Upper lobe of right lung (tissue), 1 donor: Measurements from ENCODE around the gene PLCH2. TPM values are rescaled to one million over a fixed set of nuclear protein-coding genes. Genes with fewer than 3 reads are reported as not detected.

Experiments used
- ATAC-seq: fragments of 200-7000 bp; cut with Tn5 transposase; one replicate; pipeline ENCODE4 v1.9.1; 2020; ENCODE audit warnings: mild to moderate bottlenecking, moderate library complexity
- DNase-seq: peaks from one replicate; pipeline ENCODE4 v3.0.0-alpha.2; 2020
- H3K27ac ChIP-seq: fragments of 200-600 bp; one replicate; pipeline ENCODE4 v1.8.0; 2022
- H3K27me3 ChIP-seq: fragments of 200-600 bp; one replicate; pipeline ENCODE4 v1.8.0; 2022; ENCODE audit warnings: mild to moderate bottlenecking
- H3K36me3 ChIP-seq: fragments of 200-600 bp; one replicate; pipeline ENCODE4 v1.8.0; 2022
- H3K4me1 ChIP-seq: fragments of 200-600 bp; one replicate; pipeline ENCODE4 v1.8.0; 2022
- H3K4me3 ChIP-seq: fragments of 200-600 bp; one replicate; pipeline ENCODE4 v1.8.0; 2022; ENCODE audit warnings: mild to moderate bottlenecking
- H3K9me3 ChIP-seq: fragments of 200-600 bp; one replicate; pipeline ENCODE4 v1.8.0; 2022
- CTCF ChIP-seq: fragments of 200-600 bp; IDR thresholded peaks from one replicate; pipeline ENCODE4 v1.8.0; 2022; ENCODE audit warnings: antibody characterized with exemption
- intact Hi-C: fragments of 100-400 bp; cut with DNase I; formaldehyde crosslinking; loops from one replicate; pipeline ENCODE4 v1.11.0; 2022
- total RNA-seq: library from RNA; stranded (reverse); fragmentation: NEBNext Ultra II Directional; extraction: Animal tissue kit (Norgen Biotek cat#: 25700); gene quantifications from one replicate; pipeline ENCODE4 v1.2.1, GENCODE V29; 2021
- donor health status: DM: no; HTN: yes; CAD: no; lungs with severe emphysema.

Gene PLCH2
- total RNA-seq, 1 donor from 2014 or later = 2.4 TPM

GRCh38 chr1:2486041-2486440, 10.0 kb downstream of the PLCH2 start:
- no peaks in the 10 kb centered on the region for H3K4me1 ChIP-seq
- H3K36me3 ChIP-seq = no peaks in the 10 kb centered on the region
- no peak for DNase-seq
- H3K9me3 ChIP-seq = no peaks in the 10 kb centered on the region
- intact Hi-C loops = no loop called here
- no peak overlapping the region for H3K27ac ChIP-seq
- no peak for TF ChIP-seq CTCF
- ATAC-seq = no peak
- no peak overlapping the region for H3K4me3 ChIP-seq
- no peaks in the 10 kb centered on the region for H3K27me3 ChIP-seq

DNA sequence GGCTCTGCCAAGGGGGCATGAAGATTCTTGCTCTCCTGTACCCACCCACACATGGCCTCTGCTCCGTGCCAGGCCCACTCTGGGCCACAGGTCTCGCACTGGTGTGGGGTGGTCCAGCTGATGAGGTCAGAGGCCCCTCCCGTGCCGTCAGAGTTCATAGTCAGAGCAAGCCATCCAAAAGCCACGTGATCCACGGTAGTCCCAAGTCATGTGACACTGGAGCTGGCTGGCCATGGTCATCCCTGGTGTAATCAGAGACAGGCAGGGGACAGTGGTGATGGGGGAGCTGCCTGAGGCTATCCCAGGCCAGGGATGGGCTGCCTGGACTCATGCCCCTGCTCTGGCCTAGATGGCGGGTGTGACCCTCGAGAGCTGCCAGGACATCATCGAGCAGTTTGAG, 10.5 kb downstream of the PLCH2 start:
- intact Hi-C loops = no loop called here
- Histone ChIP-seq H3K9me3 (no peaks in the 10 kb centered on the region), H3K27me3 (no peaks in the 10 kb centered on the region), H3K27ac (no peak overlapping the region), H3K4me1 (no peaks in the 10 kb centered on the region), H3K36me3 (no peaks in the 10 kb centered on the region), H3K4me3 (no peak overlapping the region)
- TF ChIP-seq CTCF = no peak
- no peak for DNase-seq
- ATAC-seq = no peak

DNA sequence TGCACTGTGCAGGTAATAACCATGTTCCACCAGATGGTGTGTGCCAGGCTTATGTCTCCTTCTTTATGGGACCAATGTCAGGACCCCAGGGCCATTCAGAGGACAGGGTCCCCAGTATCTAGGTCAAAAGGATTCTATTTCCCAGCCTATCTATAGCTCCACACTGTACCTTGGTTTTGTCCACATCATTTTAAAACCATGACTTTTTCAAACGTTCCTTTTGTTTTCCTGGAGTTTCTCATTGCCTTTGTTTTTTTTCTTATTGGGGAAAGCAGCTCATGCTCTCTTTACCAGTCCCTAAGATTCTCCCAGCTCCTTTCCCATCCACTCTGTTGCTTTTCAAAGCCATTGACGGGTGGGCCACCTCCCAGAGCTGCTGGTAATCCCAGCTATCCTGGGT, 12.6 kb downstream of the PLCH2 start:
- Histone ChIP-seq H3K9me3 (no peaks in the 10 kb centered on the region), H3K27ac (no peak overlapping the region), H3K36me3 (no peaks in the 10 kb centered on the region), H3K4me3 (no peak overlapping the region), H3K4me1 (no peaks in the 10 kb centered on the region), H3K27me3 (no peaks in the 10 kb centered on the region)
- ATAC-seq (no peak), DNase-seq (no peak)
- TF ChIP-seq CTCF = no peak
- intact Hi-C loops = no loop called here

GRCh38 chr1:2489615-2490014, 13.5 kb downstream of the PLCH2 start:
- ATAC-seq (no peak), DNase-seq (no peak)
- H3K4me3 ChIP-seq = no peak overlapping the region
- no peaks in the 10 kb centered on the region for H3K36me3 ChIP-seq
- no peak overlapping the region for H3K27ac ChIP-seq
- H3K4me1 ChIP-seq = no peaks in the 10 kb centered on the region
- TF ChIP-seq CTCF = no peak
- no peaks in the 10 kb centered on the region for H3K9me3 ChIP-seq
- no peaks in the 10 kb centered on the region for H3K27me3 ChIP-seq
- intact Hi-C loops = no loop called here

GRCh38 chr1:2492091-2492490, 16.0 kb downstream of the PLCH2 start:
- Histone ChIP-seq H3K36me3 (no peaks in the 10 kb centered on the region), H3K27ac (no peak overlapping the region), H3K9me3 (no peaks in the 10 kb centered on the region), H3K4me1 (no peaks in the 10 kb centered on the region), H3K4me3 (no peak overlapping the region), H3K27me3 (no peaks in the 10 kb centered on the region)
- intact Hi-C loops = no loop called here
- ATAC-seq = no peak
- DNase-seq = no peak
- TF ChIP-seq CTCF = no peak

- no peaks in the 10 kb centered on the region for H3K4me1 ChIP-seq
- H3K27me3 ChIP-seq = no peaks in the 10 kb centered on the region
- intact Hi-C loops = no loop called here
- no peak overlapping the region for H3K27ac ChIP-seq
- H3K9me3 ChIP-seq = no peaks in the 10 kb centered on the region
- no peaks in the 10 kb centered on the region for H3K36me3 ChIP-seq
- no peak overlapping the region for H3K4me3 ChIP-seq
- DNase-seq (no peak), ATAC-seq (no peak)
- TF ChIP-seq CTCF = no peak
These were observed 17.1 kb downstream of the PLCH2 start for GRCh38 chr1:2493218-2493617.
